NCI-H2107 treated with DMSO at 0.1 percent for 48 hours (cell line): ENCODE results near the gene MCM6.
A peak's percentile ranks its signal among the peaks of the same experiment; 100 is the strongest.
"Not testable (repeated sequence)": the region's sequence is repeated elsewhere in the genome, so short reads cannot be mapped to it uniquely, and the experiment has no call there.

Experiments
- DNase-seq: peaks from one replicate; lab custom pipeline; 2025; ENCODE audit not compliant: unreplicated experiment; lab: John Stamatoyannopoulos, UW

The MCM6 gene

GRCh38 chr2:135876066-135876711 is at the start of gene MCM6:
MCM6 (minus strand) TSS chr2:135876443; CDS start chr2:135876365, 78 bp downstream.
- peak; percentile 87 for DNase-seq

- no peak for DNase-seq
These were observed 49.3 kb upstream of the MCM6 start for GRCh38 chr2:135925571-135925970.

- DNase-seq, result peak; percentile 11
These were observed 40.0 kb upstream of the MCM6 start for GRCh38 chr2:135916207-135916606.

GRCh38 chr2:135914485-135914884 is 38.2 kb upstream of the MCM6 start:
- no peak for DNase-seq

- peak; percentile 11 for DNase-seq
These were observed 37.6 kb upstream of the MCM6 start for GRCh38 chr2:135913727-135914365.

GRCh38 chr2:135909976-135910375 is 33.7 kb upstream of the MCM6 start:
- DNase-seq, result no peak

- no peak for DNase-seq
These were observed 29.4 kb upstream of the MCM6 start for GRCh38 chr2:135905679-135906078.

GRCh38 chr2:135904341-135904989 is 28.2 kb upstream of the MCM6 start:
- no peak for DNase-seq

GRCh38 chr2:135903650-135904049 is 27.4 kb upstream of the MCM6 start:
- DNase-seq, result no peak

GRCh38 chr2:135899567-135899966 is 23.3 kb upstream of the MCM6 start:
- no peak for DNase-seq

GRCh38 chr2:135898234-135898786 is 22.1 kb upstream of the MCM6 start:
- DNase-seq, result no peak

- no peak for DNase-seq
These were observed 18.7 kb upstream of the MCM6 start for GRCh38 chr2:135894930-135895329.

GRCh38 chr2:135893374-135893794 is 17.1 kb upstream of the MCM6 start:
- DNase-seq, result no peak

- DNase-seq, result no peak
These were observed 14.6 kb upstream of the MCM6 start for GRCh38 chr2:135890835-135891234.

- no peak for DNase-seq
These were observed 13.9 kb upstream of the MCM6 start for GRCh38 chr2:135890149-135890548.

GRCh38 chr2:135888587-135888986 is 12.3 kb upstream of the MCM6 start:
- DNase-seq, result not testable (repeated sequence)

- no peak for DNase-seq
These were observed 9.5 kb upstream of the MCM6 start for GRCh38 chr2:135885709-135886108.

GRCh38 chr2:135882415-135882814 is 6.2 kb upstream of the MCM6 start:
- DNase-seq, result no peak

- DNase-seq, result not testable (repeated sequence)
These were observed 527 bp upstream of the MCM6 start for GRCh38 chr2:135876770-135877169.

GRCh38 chr2:135875491-135876065 is 665 bp downstream of the MCM6 start:
- no peak for DNase-seq

- DNase-seq, result no peak
These were observed 1.4 kb downstream of the MCM6 start for GRCh38 chr2:135874777-135875365.
